LNCaP clone FGC (cell line): ENCODE measurements around the gene D2HGDH.

Source experiments
- DNase-seq: peaks from one replicate; pipeline ENCODE4 v3.0.0-alpha.2; 2011; ENCODE audit warnings: low read depth
- H3K4me3 ChIP-seq: 2 replicates; pipeline ENCODE4 v1.5.1; 2011; ENCODE audit warnings: mild to moderate bottlenecking, low read depth, low read length, control low read depth
- TF ChIP-seq, protein P1 (sequence below): IDR thresholded peaks from 2 replicates; pipeline ENCODE4 v1.5.1; 2012; ENCODE audit warnings: mild to moderate bottlenecking; ENCODE audit not compliant: control insufficient read depth, insufficient read depth; ENCODE audit errors: extremely low read depth

Gene D2HGDH

DNA sequence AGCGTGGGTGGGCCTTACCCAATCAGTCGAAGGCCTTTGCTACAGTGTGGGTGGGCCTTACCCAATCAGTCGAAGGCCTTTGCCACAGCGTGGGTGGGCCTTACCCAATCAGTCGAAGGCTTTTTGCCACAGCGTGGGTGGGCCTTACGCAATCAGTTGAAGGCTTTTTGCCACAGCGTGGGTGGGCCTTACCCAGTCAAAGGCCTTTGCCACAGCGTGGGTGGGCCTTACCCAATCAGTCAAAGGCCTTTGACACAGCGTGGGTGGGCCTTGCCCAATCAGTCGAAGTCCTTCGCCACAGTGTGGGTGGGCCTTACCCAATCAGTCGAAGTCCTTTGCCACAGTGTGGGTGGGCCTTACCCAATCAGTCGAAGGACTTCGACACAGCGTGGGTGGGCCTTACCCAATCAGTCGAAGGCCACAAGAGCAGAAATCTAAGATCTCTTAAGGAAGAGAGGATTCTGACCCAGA is 25.9 kb downstream of the D2HGDH start:
- H3K4me3 ChIP-seq, result no peak overlapping the region
- TF ChIP-seq, protein P1, sequence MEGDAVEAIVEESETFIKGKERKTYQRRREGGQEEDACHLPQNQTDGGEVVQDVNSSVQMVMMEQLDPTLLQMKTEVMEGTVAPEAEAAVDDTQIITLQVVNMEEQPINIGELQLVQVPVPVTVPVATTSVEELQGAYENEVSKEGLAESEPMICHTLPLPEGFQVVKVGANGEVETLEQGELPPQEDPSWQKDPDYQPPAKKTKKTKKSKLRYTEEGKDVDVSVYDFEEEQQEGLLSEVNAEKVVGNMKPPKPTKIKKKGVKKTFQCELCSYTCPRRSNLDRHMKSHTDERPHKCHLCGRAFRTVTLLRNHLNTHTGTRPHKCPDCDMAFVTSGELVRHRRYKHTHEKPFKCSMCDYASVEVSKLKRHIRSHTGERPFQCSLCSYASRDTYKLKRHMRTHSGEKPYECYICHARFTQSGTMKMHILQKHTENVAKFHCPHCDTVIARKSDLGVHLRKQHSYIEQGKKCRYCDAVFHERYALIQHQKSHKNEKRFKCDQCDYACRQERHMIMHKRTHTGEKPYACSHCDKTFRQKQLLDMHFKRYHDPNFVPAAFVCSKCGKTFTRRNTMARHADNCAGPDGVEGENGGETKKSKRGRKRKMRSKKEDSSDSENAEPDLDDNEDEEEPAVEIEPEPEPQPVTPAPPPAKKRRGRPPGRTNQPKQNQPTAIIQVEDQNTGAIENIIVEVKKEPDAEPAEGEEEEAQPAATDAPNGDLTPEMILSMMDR, result no peak
- no peak for DNase-seq

DNA sequence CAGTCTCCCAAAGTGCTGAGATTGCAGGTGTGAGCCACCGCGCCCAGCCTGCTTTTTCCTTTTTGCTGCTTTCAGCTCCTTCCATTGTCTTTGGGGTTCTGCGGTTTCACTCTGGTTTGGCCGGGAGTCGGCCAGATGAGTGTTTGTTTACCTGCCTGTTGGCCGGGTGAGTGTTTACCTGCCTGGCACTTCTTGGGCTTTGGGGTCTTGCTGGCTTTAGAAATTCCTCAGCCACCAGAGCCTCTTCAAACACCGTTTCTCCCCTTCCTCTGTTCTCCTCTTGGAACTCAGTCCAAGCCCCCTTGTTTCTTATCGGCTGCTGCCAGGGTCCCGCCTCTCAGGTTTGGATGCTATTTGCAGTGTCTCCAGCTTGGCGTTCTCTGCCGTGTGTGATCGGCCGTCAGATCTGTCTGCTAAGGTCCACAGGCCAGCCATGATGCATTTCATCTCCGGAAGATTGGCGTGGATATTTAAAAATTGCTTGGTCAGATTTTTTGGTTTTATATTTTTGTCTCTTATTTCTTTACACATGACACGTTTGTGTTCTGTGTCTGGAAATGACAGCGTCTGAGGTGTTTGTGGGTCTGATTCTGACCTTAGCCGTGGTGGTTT is 28.0 kb downstream of the D2HGDH start:
- DNase-seq, result no peak
- no peak overlapping the region for H3K4me3 ChIP-seq
- TF ChIP-seq, protein P1, result no peak

DNA sequence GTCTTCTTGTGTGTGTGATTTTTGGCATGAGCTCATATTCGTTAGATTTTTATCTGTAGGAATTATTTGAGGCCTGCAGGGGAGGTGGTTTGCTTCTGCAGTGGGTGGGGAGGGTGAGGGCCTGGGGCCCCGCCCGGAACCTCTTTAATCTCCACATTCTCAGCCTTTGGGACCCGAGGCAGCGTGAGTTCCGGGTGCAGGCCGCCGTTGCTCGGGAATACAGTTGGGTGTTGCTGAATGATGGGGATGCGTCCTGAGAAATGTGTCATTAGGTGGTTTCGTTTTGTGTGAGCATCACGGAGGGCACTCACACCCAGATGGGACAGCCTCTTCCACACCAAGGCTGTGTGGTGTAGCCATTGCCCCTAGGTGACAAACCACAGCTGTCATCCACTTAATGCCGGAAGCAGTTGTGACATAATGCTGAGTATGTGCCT is 28.5 kb downstream of the D2HGDH start:
- H3K4me3 ChIP-seq, result no peak overlapping the region
- TF ChIP-seq, protein P1, result no peak
- no peak for DNase-seq

DNA sequence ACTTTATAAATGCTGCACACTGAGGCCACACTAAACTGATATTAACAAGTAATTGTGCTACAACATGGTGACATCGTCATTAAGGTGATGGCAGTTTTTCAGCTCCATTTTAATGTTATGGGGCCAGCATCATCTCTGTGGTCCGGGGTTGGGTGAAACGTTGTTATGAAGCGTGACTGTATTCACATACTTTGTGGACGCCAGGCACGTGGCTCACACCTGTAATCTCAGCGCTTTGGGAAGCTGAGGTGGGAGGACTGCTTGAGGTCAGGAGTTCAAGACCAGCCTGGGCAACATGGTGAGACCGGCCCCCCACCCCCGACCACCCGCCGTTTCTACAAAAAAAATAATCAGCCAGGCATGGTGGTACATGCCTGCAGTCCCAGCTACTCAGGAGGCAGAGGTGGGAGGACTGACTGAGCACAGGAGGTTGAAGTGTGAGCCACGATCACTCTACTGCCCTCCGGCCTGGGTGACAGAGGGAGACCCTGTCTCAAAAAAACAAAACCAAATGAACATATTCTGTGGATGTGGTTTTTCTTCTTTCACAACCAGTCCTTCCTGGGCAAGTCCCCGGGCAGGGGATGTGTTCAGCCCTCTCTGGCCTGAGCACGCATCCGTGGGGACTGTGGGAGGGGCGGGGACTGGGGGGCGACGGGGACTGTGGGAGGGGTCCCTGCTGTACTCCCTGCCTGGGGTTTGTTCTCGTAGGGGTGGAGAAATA is 29.3 kb downstream of the D2HGDH start:
- DNase-seq, result no peak
- H3K4me3 ChIP-seq, result no peak overlapping the region
- TF ChIP-seq, protein P1, result no peak

DNA sequence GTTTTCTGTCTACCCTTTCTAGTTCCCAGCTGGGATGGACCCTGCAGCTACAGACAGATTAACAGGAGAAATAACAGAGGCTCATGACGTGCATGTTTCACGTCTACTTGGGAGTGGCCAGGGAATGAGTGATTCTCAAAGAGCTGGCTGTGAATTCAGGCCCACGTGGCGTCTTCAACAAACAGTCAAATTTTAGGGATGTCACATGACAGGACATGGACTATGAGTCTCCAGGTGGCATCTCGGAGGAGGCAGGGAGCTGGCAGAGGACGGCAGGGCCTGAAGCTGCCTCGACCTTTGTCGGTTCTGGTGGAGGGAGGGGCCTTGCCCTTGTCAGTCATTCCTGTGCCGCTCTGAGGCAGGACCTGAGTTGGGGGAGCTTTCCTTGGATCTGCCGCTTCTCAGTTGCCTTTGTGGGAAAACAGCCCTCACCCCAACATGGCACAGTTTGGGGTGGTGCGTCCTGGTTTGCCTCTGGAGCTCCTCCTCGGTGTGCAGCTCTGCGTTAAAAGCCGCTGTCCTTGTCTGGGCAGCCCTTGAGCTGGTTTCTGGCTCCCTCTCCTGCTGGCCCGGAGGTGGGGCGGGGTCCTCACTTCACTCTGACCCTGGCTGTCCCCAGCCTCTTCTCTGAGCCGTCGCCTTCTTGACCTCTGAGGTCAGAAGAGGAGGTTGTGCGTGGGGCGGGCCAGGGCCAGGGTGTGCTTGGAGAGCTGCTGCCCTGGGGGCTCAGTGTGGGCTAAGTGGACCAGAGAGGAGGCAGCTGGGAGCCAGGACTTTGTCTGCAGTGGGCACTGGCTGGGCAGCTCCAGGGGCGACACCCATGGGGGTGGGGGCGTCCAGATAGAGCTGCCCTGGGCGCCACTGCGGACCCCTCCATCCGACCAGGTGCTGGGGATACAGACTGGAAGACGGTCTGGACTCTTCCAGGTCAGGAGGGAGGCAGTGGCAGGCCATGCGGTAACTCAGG is 30.1 kb downstream of the D2HGDH start:
- TF ChIP-seq, protein P1, result no peak
- H3K4me3 ChIP-seq, result no peak overlapping the region
- DNase-seq, result no peak

DNA sequence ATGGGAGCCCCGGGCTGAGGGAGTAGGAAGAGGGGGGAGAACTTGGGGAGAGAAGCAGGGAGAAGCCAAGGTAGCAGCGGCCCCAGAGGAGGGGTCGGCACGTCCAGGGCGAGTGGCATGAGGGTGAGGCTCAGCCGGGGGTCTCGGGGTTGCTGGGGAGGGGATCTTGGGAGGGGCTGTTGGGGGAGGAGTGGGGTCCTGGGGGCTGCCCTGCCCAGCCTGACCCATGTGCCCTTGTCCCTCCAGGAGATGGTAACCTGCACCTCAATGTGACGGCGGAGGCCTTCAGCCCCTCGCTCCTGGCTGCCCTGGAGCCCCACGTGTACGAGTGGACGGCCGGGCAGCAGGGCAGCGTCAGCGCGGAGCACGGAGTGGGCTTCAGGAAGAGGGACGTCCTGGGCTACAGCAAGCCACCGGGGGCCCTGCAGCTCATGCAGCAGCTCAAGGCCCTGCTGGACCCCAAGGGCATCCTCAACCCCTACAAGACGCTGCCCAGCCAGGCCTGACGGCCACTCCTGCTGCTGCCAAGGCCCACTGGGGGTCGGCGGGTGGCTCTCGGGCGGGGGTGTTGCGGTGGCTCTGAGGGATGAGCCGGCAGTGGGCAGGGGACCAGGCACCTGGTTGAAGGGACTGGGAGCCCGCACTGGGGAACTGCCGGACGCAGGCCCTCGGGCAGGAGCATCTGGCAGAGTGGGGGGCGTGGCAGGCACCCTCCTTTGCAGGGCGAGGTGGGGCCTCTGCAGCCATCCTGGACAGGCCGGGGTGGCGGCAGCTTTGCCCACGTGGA is 33.2 kb downstream of the D2HGDH start:
- TF ChIP-seq, protein P1, result no peak
- DNase-seq, result no peak
- H3K4me3 ChIP-seq, result no peak overlapping the region
